Adrenal gland (tissue), 5 donors: ENCODE results near the gene RNF212.
"Not testable (repeated sequence)": the region's sequence is repeated elsewhere in the genome, so short reads cannot be mapped to it uniquely, and the experiment has no call there.

ENCODE experiments used
- CTCF ChIP-seq, 6 experiments: fragments of 450-650 bp in 4 of 6; fragments of 200-600 bp in 2 of 6; sonication (generic) in 1 of 6; IDR thresholded peaks; 1 replicate in 5 of 6; 2 replicates in 1 of 6; pipeline versions ENCODE4 v1.5.1 to v1.8.0; 2016 to 2021; ENCODE audit warnings: antibody characterized with exemption in 6 of 6, mild to moderate bottlenecking in 2 of 6, moderate library complexity in 1 of 6
- POLR2A ChIP-seq, 2 donors: fragments of 450-650 bp; IDR thresholded peaks; one replicate each; pipeline ENCODE4 v1.6.1; 2017; ENCODE audit warnings: antibody characterized with exemption in 2 of 2, mild to moderate bottlenecking in 2 of 2, moderate library complexity in 1 of 2
- donor health status: DM: no; HTN: no; CAD: no.

DNA sequence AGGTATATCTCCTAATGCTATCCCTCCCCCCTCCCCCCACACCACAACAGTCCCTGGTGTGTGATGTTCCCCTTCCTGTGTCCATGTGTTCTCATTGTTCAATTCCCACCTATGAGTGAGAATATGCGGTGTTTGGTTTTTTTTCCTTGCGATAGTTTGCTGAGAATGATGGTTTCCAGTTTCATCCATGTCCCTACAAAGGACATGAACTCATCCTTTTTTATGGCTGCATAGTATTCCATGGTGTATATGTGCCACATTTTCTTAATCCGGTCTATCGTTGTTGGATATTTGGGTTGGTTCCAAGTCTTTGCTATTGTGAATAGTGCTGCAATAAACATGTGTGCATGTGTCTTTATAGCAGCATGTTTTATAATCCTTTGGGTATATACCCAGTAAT lies 12.1 kb upstream of the RNF212 start:
- TF ChIP-seq CTCF, POLR2A (IDR thresholded peaks at IDR 0.05): not testable (repeated sequence)
